Esophagus mucosa (tissue), 1 donor: ENCODE results near the gene GREB1. TPM values are rescaled to one million over a fixed set of nuclear protein-coding genes. Genes with fewer than 3 reads are reported as not detected.

Experiments used
- ATAC-seq: fragments of 200-7000 bp; cut with Tn5 transposase; one replicate; pipeline ENCODE4 v1.9.1; 2020
- total RNA-seq: library from RNA; stranded (reverse); gene quantifications from one replicate; pipeline ENCODE4 v1.2.4, GENCODE V29; 2023
- donor health status: DM: yes; HTN: yes; CAD: no.

GREB1 gene
- total RNA-seq, 1 donor from 2014 or later, result 0.60 TPM

- no peak for ATAC-seq
Measured at GRCh38 chr2:11563784-11564666, 30.2 kb downstream of the GREB1 start.

- ATAC-seq, result no peak
Measured at GRCh38 chr2:11564816-11565567, 31.1 kb downstream of the GREB1 start.

GRCh38 chr2:11566383-11566782 lies 32.5 kb downstream of the GREB1 start:
- ATAC-seq, result no peak

GRCh38 chr2:11567631-11568031 lies 33.8 kb downstream of the GREB1 start:
- ATAC-seq, result no peak

- ATAC-seq, result no peak
Measured at GRCh38 chr2:11568436-11568835, 34.6 kb downstream of the GREB1 start.

GRCh38 chr2:11569636-11570035 lies 35.8 kb downstream of the GREB1 start:
- no peak for ATAC-seq

- no peak for ATAC-seq
Measured at GRCh38 chr2:11571170-11571569, 37.3 kb downstream of the GREB1 start.

- ATAC-seq, result no peak
Measured at GRCh38 chr2:11572996-11573395, 39.2 kb downstream of the GREB1 start.

GRCh38 chr2:11573418-11574175 lies 39.8 kb downstream of the GREB1 start:
- ATAC-seq, result no peak

- ATAC-seq, result no peak
Measured at GRCh38 chr2:11574176-11575046, 40.6 kb downstream of the GREB1 start.

- ATAC-seq, result no peak
Measured at GRCh38 chr2:11576398-11576797, 42.6 kb downstream of the GREB1 start.

GRCh38 chr2:11577101-11577883 lies 43.4 kb downstream of the GREB1 start:
- ATAC-seq, result no peak

- no peak for ATAC-seq
Measured at GRCh38 chr2:11578081-11578948, 44.5 kb downstream of the GREB1 start.

GRCh38 chr2:11578986-11579774 lies 45.3 kb downstream of the GREB1 start:
- no peak for ATAC-seq

GRCh38 chr2:11579867-11580659 lies 46.2 kb downstream of the GREB1 start:
- ATAC-seq, result no peak

GRCh38 chr2:11580697-11581096 lies 46.9 kb downstream of the GREB1 start:
- no peak for ATAC-seq

- ATAC-seq, result no peak
Measured at GRCh38 chr2:11581124-11581796, 47.4 kb downstream of the GREB1 start.
